AG04450 (cell line): ENCODE measurements around the gene LUC7L3. TPM values are rescaled to one million over a fixed set of nuclear protein-coding genes. Genes with fewer than 3 reads are reported as not detected.

ENCODE experiments used
- CTCF ChIA-PET: fragments of 300-600, 350-600 bp; formaldehyde crosslinking; extraction: SDS; loops from one replicate; lab custom pipeline; 2022; ENCODE audit warnings: antibody characterized with exemption, inconsistent platforms; lab: Charles Lee
- POLR2A ChIA-PET: fragments of 350-600 bp; formaldehyde crosslinking; extraction: SDS; loops from one replicate; lab custom pipeline; 2021; ENCODE audit warnings: antibody characterized with exemption, inconsistent platforms; lab: Yijun Ruan, JAX
- DNase-seq: peaks from one replicate; pipeline ENCODE4 v3.0.0-alpha.2; 2011; ENCODE audit warnings: low read depth, low spot score
- H3K27ac ChIP-seq: one replicate; pipeline ENCODE4 v1.5.1; 2012; ENCODE audit warnings: low read depth, low read length, control low read depth
- H3K27me3 ChIP-seq: one replicate; pipeline ENCODE4 v1.6.0; 2012; ENCODE audit warnings: low read length; ENCODE audit not compliant: control insufficient read depth, insufficient read depth
- H3K4me3 ChIP-seq: 2 replicates; pipeline ENCODE4 v1.5.1; 2011; ENCODE audit warnings: mild to moderate bottlenecking, low read depth, low read length, control low read depth
- H3K9me3 ChIP-seq: 2 replicates; pipeline ENCODE4 v1.5.1; 2012; ENCODE audit warnings: low read length; ENCODE audit not compliant: control insufficient read depth, insufficient read depth
- polyA plus RNA-seq: library from polyadenylated mRNA; depleted of rRNA; stranded (reverse); fragments of >200 nt; gene quantifications from 2 replicates; pipeline ENCODE4 v1.2.3, GENCODE V29; 2011
- TF ChIP-seq, protein P1 (sequence below): IDR thresholded peaks from 2 replicates; pipeline ENCODE4 v1.5.1; 2011; ENCODE audit warnings: low read depth, low read length, control low read depth, inconsistent platforms

The LUC7L3 gene
- polyA plus RNA-seq, 1 experiment: 120 TPM

DNA sequence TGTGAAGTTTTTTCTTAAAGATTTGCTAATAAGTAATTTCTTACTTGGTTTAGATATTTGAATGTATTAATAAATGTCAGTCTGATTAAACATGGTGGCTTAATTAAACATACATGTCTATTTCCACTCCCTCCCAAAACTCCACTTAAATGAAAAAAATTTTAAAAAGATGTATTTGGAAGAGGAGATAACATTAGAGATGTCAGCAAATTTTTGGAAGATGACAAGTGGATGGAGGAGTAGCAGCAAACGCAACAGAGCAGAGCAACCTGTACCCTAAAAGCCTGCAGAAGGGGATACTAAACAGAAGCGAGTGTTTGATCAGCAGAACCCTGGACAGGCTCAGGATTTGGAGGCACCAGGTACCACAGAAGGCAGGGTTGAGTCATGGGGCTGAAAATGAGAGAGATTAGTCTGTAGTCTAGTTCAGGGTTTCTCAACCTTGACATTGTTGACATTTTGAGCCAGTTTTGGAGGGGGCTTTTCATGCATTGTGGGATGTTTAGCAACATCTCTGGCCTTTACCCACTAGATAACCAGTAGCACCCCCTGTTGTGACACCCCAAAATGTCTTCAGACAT lies 17.8 kb downstream of the LUC7L3 start:
- no peaks in the 10 kb centered on the region for H3K9me3 ChIP-seq
- DNase-seq: no peak
- H3K27ac ChIP-seq: no peak overlapping the region
- CTCF ChIA-PET: no interaction called here
- no peak overlapping the region for H3K4me3 ChIP-seq
- TF ChIP-seq, protein P1, sequence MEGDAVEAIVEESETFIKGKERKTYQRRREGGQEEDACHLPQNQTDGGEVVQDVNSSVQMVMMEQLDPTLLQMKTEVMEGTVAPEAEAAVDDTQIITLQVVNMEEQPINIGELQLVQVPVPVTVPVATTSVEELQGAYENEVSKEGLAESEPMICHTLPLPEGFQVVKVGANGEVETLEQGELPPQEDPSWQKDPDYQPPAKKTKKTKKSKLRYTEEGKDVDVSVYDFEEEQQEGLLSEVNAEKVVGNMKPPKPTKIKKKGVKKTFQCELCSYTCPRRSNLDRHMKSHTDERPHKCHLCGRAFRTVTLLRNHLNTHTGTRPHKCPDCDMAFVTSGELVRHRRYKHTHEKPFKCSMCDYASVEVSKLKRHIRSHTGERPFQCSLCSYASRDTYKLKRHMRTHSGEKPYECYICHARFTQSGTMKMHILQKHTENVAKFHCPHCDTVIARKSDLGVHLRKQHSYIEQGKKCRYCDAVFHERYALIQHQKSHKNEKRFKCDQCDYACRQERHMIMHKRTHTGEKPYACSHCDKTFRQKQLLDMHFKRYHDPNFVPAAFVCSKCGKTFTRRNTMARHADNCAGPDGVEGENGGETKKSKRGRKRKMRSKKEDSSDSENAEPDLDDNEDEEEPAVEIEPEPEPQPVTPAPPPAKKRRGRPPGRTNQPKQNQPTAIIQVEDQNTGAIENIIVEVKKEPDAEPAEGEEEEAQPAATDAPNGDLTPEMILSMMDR: no peak
- POLR2A ChIA-PET: no interaction called here
- H3K27me3 ChIP-seq: no peaks in the 10 kb centered on the region

DNA sequence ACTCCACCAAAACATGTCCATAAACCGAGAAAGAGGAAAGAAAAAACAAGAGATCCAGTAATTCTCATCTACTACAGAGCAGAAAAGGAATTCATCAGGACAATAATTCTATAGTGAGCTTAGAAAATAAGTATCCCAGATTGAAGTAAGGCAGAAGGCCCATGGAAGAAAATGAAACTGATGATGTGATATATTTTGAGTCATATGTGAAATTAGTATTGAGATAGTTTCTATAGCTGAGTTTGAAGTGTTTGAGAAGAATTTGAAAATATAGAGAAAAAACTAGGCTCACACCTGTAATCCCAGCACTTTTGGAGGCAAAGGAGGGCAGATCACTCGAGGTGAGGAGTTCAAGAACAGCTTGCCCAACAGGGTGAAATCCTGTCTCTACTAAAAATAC lies 19.7 kb downstream of the LUC7L3 start:
- TF ChIP-seq, protein P1: no peak
- ChIA-PET POLR2A (no interaction called here), CTCF (interaction anchor here (1.6 kb wide), 1 partner anchor 44 kb away, joined by 3 read pairs; no protein-coding TSS in a partner anchor)
- no peak overlapping the region for H3K4me3 ChIP-seq
- H3K9me3 ChIP-seq: no peaks in the 10 kb centered on the region
- no peak for DNase-seq
- H3K27ac ChIP-seq: no peak overlapping the region
- H3K27me3 ChIP-seq: no peaks in the 10 kb centered on the region

GRCh38 chr17:50745631-50746030 lies 26.2 kb downstream of the LUC7L3 start:
- H3K4me3 ChIP-seq: no peak overlapping the region
- no peaks in the 10 kb centered on the region for H3K27me3 ChIP-seq
- no peaks in the 10 kb centered on the region for H3K9me3 ChIP-seq
- TF ChIP-seq, protein P1: no peak
- ChIA-PET CTCF (interaction anchor here (1.3 to 1.9 kb wide), 2 partner anchors 37 to 195 kb away, joined by 5 to 16 read pairs; no protein-coding TSS in a partner anchor), POLR2A (no interaction called here)
- no peak for DNase-seq
- no peak overlapping the region for H3K27ac ChIP-seq

DNA sequence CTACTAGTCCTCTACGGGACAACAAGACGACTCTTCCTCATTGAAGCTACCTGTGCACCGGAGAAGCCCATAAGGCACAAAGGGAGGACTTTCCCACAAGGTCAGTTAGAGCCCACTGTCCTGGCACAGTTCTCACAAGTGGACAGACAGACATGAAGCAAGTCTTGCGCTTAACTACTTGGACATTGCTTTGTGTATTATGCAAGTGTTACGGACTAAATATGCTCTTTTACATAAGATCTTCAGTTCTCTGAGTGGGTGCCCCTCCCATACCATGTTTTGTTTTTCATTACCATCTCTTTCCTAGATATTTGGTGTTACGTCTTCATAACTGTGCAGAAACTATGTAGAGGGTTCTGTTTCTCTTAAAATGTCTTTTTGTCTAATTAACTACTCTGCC lies 29.8 kb downstream of the LUC7L3 start:
- ChIA-PET POLR2A (no interaction called here), CTCF (no interaction called here)
- Histone ChIP-seq H3K9me3 (no peaks in the 10 kb centered on the region), H3K4me3 (no peak overlapping the region), H3K27me3 (no peaks in the 10 kb centered on the region), H3K27ac (no peak overlapping the region)
- TF ChIP-seq, protein P1: no peak
- DNase-seq: no peak

GRCh38 chr17:50754521-50754920 lies 35.1 kb downstream of the LUC7L3 start:
- ChIA-PET POLR2A (no interaction called here), CTCF (interaction anchor here (1.4 kb wide), 1 partner anchor 203 kb away, joined by 3 read pairs; no protein-coding TSS in a partner anchor)
- no peak overlapping the region for H3K4me3 ChIP-seq
- H3K9me3 ChIP-seq: no peaks in the 10 kb centered on the region
- no peak overlapping the region for H3K27ac ChIP-seq
- DNase-seq: no peak
- TF ChIP-seq, protein P1: no peak
- H3K27me3 ChIP-seq: no peaks in the 10 kb centered on the region
